HG03135 (cell line): ENCODE data around the gene USP3.
"Not testable (repeated sequence)": the region's sequence is repeated elsewhere in the genome, so short reads cannot be mapped to it uniquely, and the experiment has no call there.

Experiments
- ATAC-seq: cut with Tn5 transposase; IDR thresholded peaks from one replicate; pipeline ENCODE4 v1.9.1; 2021; ENCODE audit warnings: mild to moderate bottlenecking, moderate library complexity; ENCODE audit not compliant: unreplicated experiment

USP3 gene

DNA sequence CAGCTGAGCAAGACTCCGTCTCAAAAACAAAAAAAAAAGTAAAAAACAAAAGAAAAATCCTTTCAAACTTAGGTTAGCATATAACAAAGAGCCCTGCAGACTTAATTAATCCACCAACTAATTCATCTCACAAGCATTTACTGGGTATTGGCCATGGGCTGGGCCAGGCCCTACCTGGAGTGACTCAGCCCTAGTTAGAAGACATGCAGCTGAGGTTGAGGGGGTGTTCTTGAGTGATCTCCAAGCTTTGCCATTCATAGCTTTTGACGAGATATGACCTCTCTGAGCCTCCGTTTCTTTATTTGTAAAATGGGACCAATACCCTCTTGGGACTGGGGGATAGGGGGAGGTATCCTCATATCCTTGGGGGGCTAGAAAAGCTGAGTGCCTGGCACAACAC lies 100.6 kb downstream of the USP3 start:
- ATAC-seq: no peak

DNA sequence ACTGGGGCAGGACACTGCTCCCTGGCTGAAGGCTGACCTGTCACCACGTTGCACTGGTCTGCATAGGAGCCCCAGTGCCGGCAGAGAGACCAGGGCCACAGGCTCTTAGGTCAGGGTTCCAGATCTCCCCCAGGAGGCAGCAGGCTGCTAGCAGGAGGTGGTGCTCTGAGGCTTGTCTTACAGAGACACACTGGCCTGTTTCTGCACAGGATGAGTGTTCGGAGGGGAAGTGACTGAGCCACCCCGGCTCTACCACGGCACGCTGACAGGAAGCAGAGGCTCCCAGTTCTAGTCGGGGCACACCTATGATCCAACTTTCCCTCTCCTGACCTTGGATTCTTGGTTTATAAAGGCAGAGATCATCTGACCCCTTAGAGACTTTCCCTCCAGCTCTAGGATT lies 101.4 kb downstream of the USP3 start:
- ATAC-seq: no peak

DNA sequence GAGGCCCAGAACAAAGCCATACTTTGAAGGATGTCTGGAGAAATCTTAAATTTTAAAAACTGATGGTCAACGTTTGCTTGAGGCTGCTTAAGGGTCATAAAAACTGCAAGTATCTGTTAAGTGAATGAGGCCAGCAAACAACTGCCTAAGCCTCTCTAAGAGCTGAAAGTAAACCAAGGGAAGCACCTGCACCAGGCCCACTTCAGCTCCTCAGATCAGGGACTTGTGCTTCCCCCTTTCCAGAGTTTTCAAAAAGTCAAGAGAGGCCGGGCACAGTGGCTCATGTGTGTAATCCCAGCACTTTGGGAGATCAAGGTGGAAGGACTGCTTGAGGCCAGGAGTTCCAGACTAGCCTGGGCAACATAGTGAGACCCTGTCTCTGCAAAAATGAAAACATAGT lies 101.9 kb downstream of the USP3 start:
- ATAC-seq: no peak

DNA sequence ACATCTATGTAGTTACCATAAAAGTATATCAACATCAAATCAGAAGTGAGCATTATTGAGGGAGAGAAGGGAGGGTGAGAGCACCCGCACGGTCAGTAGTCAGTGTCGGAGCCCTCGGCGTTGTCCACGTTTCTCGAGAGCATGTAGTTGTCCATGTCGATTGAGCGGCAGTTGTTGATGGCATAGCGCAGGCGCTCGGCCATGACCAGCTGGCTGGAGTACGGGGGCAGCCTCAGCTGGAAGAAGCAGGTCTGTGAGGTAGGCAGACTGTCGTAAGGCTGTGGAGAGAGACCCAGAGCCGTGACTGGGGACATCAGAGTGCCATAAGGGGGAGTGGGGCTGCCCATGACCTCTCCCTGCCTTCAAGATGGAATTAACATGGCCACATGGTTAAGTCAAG lies 104.6 kb downstream of the USP3 start:
- no peak for ATAC-seq

DNA sequence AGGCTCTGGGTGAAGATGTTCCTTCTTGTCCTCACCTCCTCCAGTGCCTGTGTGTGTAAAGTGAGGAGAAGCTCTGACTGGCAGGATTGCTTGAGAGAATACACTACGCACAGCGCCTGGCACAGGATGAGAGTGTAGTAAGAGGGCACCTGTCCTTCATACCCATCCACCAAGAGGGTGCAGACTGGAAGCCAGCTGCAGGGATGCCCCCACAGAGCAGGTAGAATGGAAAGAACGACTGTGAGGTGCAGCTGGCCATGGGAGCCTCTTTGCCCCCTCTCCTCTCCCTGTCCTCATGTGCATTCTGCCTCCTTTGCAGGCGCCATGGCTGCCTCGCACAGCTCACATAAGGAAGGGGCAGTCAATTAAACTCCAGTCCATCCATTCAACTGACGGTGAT lies 105.1 kb downstream of the USP3 start:
- no peak for ATAC-seq

DNA sequence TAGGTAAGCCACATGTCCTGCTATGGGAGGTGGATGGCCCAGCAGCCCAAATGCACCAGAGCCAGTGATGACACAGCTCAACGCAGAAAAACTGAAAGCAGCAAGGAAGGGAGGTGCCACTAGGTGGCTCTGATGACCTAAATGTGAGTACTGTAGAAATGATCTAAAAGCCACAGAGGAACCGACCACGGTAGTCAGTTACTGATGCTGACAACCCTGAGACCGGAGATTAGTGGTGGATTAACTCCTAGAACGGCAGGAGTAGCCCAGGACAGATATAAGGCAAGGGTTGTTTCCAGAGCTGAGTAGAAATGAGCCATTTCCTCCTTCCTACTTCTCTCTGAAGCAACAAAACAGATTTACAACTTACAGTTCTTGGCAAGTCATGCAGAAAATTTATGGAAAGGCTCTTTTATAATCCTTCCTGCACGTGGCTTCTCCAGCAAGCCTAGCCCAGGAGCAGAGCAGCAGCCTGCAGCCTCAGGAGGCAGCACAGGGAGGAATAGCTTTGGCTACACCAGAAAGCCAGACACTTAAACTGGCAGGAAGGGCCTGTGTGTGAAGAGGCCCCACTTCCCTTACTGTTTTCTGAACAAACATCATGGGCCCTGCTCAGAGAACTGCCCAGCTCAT lies 105.9 kb downstream of the USP3 start:
- ATAC-seq: no peak

DNA sequence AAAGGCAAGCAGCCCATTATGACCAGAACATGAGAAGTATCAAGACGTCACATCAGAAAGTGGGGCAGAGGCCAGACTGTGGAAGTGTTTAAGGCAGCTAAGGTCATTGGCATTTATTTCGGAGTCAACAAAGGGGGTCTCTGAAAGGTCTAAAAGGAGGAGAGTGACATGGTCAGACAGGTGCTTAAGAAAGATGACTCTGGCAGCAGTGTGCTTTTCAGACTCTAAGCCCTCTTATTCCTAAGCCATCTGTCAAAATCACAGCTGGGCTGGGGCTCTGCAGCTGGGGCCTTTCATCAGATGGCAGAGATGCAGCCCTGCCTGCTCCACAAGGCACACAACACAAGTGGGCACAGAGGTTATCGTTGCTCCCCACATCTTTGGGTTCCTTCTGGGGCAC lies 106.8 kb downstream of the USP3 start:
- ATAC-seq: no peak

DNA sequence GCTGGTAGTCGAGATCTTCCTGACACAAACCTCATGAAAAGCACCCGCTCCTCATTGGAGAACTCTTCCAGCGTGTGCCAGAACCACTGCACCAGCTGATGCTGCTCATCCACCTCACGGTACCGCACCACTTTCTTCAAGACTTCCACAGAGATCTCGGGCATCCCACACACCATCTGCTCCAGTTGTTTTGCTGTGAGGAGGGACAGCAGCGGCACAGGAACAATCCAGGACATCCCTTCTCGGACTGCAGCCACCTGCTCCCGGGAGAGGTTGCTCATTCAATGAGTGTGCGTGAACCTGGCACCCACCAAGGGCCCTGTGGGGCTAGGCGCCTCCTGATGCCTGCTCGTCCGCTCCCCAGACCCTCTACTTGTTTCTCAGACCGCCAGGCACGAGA lies 107.9 kb downstream of the USP3 start:
- ATAC-seq: no peak

DNA sequence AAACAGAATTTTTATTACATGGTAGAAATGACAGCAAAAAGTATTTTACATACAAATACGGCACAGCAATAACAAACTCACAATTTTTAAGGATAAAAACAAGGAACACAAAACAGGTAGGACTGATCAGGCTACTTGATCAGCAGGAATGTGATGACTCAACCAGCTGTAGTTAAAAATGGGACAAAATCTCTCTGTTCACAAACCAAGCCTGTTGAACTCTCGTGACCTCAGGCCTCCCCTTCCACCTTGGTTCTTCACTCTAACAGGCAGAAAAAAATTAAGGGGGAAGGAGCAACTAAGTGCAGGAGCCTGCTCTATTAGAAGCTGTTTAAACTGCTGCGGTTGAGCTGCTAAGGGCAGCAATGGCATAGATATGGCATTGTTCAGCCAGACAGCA lies 111.5 kb downstream of the USP3 start:
- no peak for ATAC-seq

DNA sequence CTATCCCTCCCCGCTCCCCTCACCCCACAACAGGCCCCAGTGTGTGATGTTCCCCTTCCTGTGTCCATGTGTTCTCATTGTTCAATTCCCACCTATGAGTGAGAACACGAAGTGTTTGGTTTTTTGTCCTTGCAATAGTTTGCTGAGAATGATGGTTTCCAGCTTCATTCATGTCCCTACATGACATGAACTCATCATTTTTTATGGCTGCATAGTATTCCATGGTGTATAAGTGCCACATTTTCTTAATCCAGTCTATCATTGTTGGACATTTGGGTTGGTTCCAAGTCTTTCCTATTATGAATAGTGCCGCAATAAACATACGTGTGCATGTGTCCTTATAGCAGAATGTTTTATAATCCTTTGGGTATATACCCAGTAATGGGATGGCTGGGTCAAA lies 112.8 kb downstream of the USP3 start:
- not testable (repeated sequence) for ATAC-seq

DNA sequence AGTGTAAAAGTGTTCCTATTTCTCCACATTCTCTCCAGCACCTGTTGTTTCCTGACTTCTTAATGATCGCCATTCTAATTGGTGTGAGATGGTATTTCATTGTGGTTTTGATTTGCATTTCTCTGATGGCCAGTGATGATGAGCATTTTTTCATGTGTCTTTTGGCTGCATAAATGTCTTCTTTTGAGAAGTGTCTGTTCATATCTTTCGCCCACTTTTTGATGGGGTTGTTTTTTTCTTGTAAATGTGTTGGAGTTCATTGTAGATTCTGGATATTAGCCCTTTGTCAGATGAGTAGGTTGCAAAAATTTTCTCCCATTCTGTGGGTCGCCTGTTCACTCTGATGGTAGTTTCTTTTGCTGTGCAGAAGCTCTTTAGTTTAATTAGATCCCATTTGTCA lies 113.2 kb downstream of the USP3 start:
- ATAC-seq: not testable (repeated sequence)

DNA sequence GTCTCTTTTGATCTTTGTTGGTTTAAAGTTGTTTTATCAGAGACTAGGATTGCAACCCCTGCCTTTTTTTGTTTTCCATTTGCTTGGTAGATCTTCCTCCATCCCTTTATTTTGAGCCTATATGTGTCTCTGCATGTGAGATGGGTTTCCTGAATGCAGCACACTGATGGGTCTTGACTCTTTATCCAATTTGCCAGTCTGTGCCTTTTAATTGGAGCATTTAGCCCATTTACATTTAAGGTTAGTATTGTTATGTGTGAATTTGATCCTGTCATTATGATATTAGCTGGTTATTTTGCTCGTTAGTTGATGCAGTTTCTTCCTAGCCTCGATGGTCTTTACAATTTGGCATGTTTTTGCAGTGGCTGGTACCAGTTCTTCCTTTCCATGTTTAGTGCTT lies 116.4 kb downstream of the USP3 start:
- ATAC-seq: not testable (repeated sequence)

DNA sequence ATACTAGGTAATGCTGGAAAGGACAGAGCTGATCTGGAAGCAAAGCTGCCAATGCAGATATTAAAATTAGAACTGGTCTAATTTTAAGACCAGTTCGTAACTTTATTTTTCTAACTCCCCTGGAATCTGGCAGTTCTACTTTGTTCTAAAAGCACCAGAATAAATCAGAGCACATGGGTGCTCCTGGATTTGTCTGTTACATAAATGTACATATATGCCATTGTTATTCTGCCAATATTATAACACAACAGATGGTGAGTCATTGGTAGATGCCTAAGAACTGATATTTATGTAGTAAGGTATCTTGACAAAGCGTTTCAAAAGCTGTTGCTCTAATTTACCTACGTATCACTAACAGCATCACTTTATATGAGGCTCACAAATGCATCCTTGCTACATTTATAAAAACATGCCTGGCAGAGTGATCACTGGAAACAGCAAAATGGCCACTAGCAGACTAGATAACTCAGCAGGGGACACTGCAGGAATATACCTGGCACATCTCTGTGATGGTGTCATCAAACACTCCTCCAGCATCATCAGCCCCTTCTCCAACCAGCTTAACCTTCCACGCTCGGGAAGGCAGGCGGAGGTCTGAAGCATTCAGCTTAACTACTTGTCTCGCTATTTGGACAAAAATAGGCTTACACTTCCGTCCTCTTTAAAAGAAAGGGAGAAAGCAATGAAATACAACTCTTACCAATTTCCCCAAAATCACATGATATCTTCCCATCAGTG lies 119.0 kb downstream of the USP3 start:
- ATAC-seq: no peak

DNA sequence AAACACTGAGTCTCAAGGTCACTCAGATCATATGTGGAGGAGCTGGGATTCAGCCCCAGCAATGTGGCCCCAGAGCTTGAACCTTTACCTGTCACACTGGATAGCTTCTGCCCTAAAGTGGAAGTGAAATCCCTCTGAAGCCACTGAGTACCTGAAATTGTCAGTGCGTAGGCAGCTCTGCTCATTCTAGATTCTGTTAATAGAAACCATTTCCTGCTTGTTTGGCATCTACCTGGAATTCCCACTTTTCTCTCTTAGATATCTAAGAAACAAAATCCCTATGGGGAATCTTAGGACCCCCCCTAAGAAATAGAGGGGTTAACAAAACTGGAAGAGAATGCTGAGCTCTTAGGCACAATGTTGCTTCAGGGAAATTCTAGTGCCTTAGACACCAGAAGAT lies 122.6 kb downstream of the USP3 start:
- no peak for ATAC-seq

DNA sequence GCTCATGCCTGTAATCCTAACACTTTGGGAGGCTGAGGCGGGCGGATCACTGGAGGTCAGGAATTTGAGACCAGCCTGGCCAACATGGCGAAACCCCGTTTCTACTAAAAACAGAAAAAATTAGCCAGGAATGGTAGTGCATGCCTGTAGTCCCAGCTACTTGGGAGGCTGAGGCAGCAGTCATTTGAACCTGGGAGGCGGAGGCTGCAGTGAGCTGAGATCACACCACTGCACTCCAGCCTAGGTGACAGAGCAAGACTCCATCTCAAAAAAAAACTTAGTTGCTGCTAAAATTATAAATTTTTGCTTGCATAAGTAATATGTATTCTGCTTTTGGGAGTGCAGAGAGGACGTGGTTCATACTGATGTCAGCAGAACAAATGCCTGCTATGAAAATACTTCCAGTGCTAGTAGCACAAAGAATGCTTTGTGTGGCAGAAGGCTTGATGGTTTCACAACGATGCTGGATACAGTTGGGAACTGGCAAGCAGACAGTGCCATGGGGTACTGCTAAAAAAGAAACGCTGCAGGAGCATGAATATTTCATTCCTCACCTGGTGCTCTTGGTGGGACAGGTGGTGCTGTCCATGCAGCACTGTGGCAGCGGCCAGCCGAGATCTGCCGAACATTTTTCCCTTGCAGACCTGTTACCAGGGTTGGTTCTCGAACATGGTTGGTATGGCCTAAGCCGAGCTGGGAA lies 123.9 kb downstream of the USP3 start:
- no peak for ATAC-seq

DNA sequence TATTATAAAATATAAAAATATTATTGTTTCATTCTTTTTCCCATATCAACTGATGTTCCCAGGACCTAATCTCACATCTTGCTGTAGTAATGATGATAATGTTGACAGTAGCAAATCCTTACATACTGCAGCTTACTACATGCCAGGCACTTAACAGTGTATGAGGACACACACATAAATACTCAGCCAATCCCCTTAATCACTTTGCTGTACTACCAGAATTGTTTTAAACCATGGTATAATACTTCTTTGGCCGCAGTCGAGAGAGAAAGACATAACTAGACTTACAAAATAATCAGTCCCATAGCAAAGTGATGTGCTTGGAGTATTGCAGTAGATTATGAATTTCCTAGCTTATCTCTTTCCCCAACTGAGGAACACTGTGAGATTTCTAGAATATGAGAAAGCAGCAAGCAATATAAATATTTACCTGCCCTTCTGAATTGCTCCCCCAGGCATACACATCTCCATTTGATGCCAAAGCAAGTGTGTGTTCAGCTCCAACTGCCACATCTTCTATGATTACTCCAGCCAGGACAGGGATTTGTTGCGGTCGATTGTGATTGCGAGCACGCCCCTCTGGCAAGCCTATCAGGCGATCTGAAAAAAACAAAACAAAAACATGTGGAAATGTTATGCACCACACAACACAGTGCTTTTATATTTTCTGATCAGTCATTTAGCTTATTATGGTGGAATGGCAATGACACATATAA lies 125.8 kb downstream of the USP3 start:
- no peak for ATAC-seq

DNA sequence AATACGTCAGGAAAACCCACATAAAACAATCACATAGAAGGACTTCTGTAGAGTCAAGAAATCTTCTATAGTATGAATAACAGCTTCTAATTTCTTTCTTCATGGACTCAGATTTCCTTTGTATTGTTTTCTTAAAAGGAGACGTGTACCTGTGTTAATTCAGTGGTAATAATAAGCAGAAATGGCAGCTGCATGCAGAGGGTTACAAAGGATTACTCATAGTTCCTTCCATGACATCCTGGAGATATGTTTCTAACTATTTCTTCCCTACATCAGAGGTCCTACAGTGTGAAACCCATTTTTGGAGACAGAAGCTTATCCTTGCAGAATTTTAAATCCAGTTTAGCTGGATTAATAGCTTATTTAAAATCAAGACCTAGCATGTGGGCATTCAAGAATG lies 128.9 kb downstream of the USP3 start:
- no peak for ATAC-seq

DNA sequence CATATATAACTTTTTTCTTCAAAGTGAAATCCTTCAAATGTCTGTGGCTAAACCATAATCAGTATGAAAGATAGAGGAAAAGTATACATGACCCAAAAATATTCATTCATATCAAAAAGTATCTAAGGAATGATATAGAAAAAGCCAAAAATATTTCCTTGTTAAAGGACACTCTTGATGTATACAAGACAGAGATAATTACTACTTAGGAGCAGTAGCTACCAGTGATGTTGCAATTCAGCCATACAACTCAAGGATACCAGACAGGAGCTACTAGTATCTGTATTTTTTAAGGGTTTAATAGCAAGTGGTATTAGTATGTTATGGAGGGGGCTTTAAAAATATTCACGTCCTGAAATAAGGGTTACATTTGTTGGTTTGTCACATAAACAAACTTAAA lies 129.8 kb downstream of the USP3 start:
- no peak for ATAC-seq

DNA sequence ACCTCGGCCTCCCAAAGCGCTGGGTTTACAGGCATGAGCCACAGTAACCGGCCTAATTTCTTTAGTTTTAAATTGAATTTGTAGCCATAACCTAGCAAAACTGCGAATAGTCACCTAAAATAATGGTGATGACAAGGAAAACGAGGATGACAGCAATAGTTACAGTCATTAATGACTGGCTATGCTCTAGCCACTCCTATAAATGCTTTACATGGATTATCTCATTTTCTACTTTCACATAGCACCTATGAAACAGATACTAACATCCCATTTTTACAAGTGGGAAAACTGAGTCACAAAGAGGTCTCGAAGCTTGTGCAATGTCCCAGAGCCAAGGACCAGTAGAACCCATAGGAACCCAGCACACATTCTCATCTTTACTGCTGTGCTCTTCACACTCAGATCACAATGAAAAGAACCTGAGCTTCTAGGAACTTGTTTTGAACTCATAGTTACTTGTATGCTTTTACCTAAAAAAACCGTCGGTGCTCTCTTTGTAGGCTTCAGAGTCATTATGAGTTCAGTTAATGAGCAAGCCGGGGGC lies 132.2 kb downstream of the USP3 start:
- ATAC-seq: no peak

DNA sequence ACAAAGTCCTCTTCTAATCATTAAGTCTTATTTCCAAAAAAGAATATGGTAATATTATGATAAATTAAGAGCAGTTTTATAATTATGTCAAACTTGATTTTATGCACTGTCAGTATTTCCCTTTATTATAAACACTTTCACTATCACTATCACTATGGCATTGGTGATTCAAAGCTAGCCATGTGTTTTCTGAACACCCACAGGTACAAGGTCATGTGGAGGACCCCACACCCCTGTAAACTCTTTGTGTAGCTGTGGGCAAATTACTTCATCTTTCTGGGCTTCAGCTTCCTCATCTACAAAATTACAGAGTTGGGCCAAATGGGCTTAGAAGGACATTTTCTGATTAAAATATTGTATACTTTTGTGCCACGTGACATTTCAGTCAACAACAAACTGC lies 134.4 kb downstream of the USP3 start:
- no peak for ATAC-seq

DNA sequence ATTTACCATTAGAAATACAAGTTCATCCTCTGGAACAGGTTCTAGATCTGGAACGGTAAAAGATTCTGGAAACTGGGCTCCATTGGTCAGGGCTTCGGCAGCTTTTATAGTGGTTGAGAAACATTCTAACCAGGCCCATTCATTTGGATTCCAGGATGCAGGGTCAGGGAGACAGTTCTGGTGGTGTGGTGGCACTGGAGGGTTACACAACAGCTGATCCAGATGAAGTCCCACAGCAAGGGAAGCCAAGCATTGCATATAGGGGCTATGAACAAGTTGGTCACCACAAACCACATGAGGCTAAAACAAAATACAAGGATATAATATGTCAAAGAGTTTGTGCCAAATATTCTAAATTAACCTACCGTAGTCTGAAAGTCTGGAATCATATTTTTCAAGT lies 135.8 kb downstream of the USP3 start:
- ATAC-seq: no peak
